Endothelial cell (in vitro differentiated cells): ENCODE measurements around the gene DPYSL3. TPM values are rescaled to one million over a fixed set of nuclear protein-coding genes. Genes with fewer than 3 reads are reported as not detected.
A peak's percentile ranks its signal among the peaks of the same experiment; 100 is the strongest.

Source experiments
- DNase-seq: peaks from one replicate; pipeline ENCODE4 v3.0.0; 2021; ENCODE audit warnings: low spot score
- H3K27ac Mint-ChIP-seq: one replicate; pipeline ENCODE4 v1.8.0; 2021; ENCODE audit warnings: mixed read lengths, inconsistent platforms; ENCODE audit not compliant: unreplicated experiment
- H3K27me3 Mint-ChIP-seq: one replicate; pipeline ENCODE4 v1.8.0; 2021; ENCODE audit warnings: mild to moderate bottlenecking, moderate library complexity, mixed read lengths, inconsistent platforms; ENCODE audit not compliant: unreplicated experiment
- H3K36me3 Mint-ChIP-seq: one replicate; pipeline ENCODE4 v1.8.0; 2021; ENCODE audit warnings: mild to moderate bottlenecking, low read depth, mixed read lengths, inconsistent platforms; ENCODE audit not compliant: unreplicated experiment
- H3K4me1 Mint-ChIP-seq: one replicate; pipeline ENCODE4 v1.8.0; 2021; ENCODE audit warnings: mild to moderate bottlenecking, mixed read lengths, inconsistent platforms; ENCODE audit not compliant: unreplicated experiment
- H3K4me3 Mint-ChIP-seq: one replicate; pipeline ENCODE4 v1.8.0; 2021; ENCODE audit warnings: mild to moderate bottlenecking, mixed read lengths, inconsistent platforms; ENCODE audit not compliant: unreplicated experiment
- H3K9me3 Mint-ChIP-seq: one replicate; pipeline ENCODE4 v1.8.0; 2021; ENCODE audit warnings: mixed read lengths, inconsistent platforms; ENCODE audit not compliant: unreplicated experiment
- CTCF ChIP-seq: fragments of 200-600 bp; sonication (generic); IDR thresholded peaks from one replicate; pipeline ENCODE4 v1.5.0; 2021; ENCODE audit warnings: antibody characterized with exemption; ENCODE audit not compliant: unreplicated experiment
- total RNA-seq: library from RNA; stranded (reverse); fragmentation: NEBNext Ultra II Directional; extraction: Animal tissue kit (Norgen Biotek cat#: 25700); gene quantifications from one replicate; pipeline ENCODE4 v1.2.1, GENCODE V29; 2021; ENCODE audit not compliant: unreplicated experiment

The DPYSL3 gene
- total RNA-seq, 1 donor from 2014 or later = 27.6 TPM

GRCh38 chr5:147479444-147479843, 30.4 kb downstream of the DPYSL3 start:
- Mint-ChIP-seq H3K4me1 (peaks cover 40% of the 10 kb centered on the region), H3K9me3 (no peaks in the 10 kb centered on the region), H3K27ac (peak overlapping the region; percentile 40), H3K36me3 (no peaks in the 10 kb centered on the region), H3K4me3 (no peak overlapping the region), H3K27me3 (no peaks in the 10 kb centered on the region)
- no peak for TF ChIP-seq CTCF
- no peak for DNase-seq

GRCh38 chr5:147474140-147474539, 35.7 kb downstream of the DPYSL3 start:
- no peaks in the 10 kb centered on the region for H3K9me3 Mint-ChIP-seq
- DNase-seq = no peak
- H3K27ac Mint-ChIP-seq = no peak overlapping the region
- no peak overlapping the region for H3K4me3 Mint-ChIP-seq
- H3K36me3 Mint-ChIP-seq = no peaks in the 10 kb centered on the region
- peaks cover 18% of the 10 kb centered on the region for H3K4me1 Mint-ChIP-seq
- no peaks in the 10 kb centered on the region for H3K27me3 Mint-ChIP-seq
- no peak for TF ChIP-seq CTCF

- H3K36me3 Mint-ChIP-seq = no peaks in the 10 kb centered on the region
- no peaks in the 10 kb centered on the region for H3K27me3 Mint-ChIP-seq
- no peak overlapping the region for H3K27ac Mint-ChIP-seq
- no peak overlapping the region for H3K4me3 Mint-ChIP-seq
- no peaks in the 10 kb centered on the region for H3K9me3 Mint-ChIP-seq
- DNase-seq = no peak
- no peak for TF ChIP-seq CTCF
- H3K4me1 Mint-ChIP-seq = peaks cover 18% of the 10 kb centered on the region
Measured at GRCh38 chr5:147472664-147473475, 37.0 kb downstream of the DPYSL3 start.

GRCh38 chr5:147467973-147468508, 41.8 kb downstream of the DPYSL3 start:
- Mint-ChIP-seq H3K36me3 (no peaks in the 10 kb centered on the region), H3K9me3 (no peaks in the 10 kb centered on the region), H3K4me1 (peaks cover 39% of the 10 kb centered on the region), H3K27ac (no peak overlapping the region), H3K27me3 (peaks cover 2% of the 10 kb centered on the region), H3K4me3 (no peak overlapping the region)
- no peak for TF ChIP-seq CTCF
- DNase-seq = no peak

GRCh38 chr5:147466360-147466980, 43.4 kb downstream of the DPYSL3 start:
- DNase-seq = no peak

More at GRCh38 chr5:147466360-147466980, 43.4 kb downstream of the DPYSL3 start:
- Mint-ChIP-seq H3K4me3 (no peak overlapping the region), H3K36me3 (no peaks in the 10 kb centered on the region), H3K27me3 (peaks cover 2% of the 10 kb centered on the region), H3K27ac (peak overlapping the region; percentile 70), H3K9me3 (no peaks in the 10 kb centered on the region), H3K4me1 (peaks cover 32% of the 10 kb centered on the region)
- no peak for TF ChIP-seq CTCF
